Testis (tissue), 3 donors: ENCODE results near the gene INPP5B. TPM values are rescaled to one million over a fixed set of nuclear protein-coding genes. Genes with fewer than 3 reads are reported as not detected.

Source experiments
- DNase-seq: peaks from one replicate; pipeline ENCODE4 v3.0.0-alpha.2; 2019
- H3K27ac ChIP-seq, 2 donors: fragments of 200-600 bp; sonication (generic); one replicate each; pipeline ENCODE4 v1.5.1; 2019
- H3K27me3 ChIP-seq: fragments of 200-600 bp; sonication (generic); one replicate; pipeline ENCODE4 v1.5.1; 2019
- H3K36me3 ChIP-seq: fragments of 200-600 bp; sonication (generic); one replicate; pipeline ENCODE4 v1.5.1; 2017; ENCODE audit warnings: low read depth; ENCODE audit errors: missing control alignments
- H3K4me1 ChIP-seq: fragments of 200-600 bp; sonication (generic); one replicate; pipeline ENCODE4 v1.5.1; 2019
- H3K4me3 ChIP-seq, 2 donors: fragments of 200-600 bp; sonication (generic); one replicate each; pipeline ENCODE4 v1.5.1; 2017 to 2019
- H3K9me3 ChIP-seq: fragments of 200-600 bp; sonication (generic); one replicate; pipeline ENCODE4 v1.5.1; 2017
- POLR2A ChIP-seq: fragments of 450-650 bp; IDR thresholded peaks from one replicate; pipeline ENCODE4 v1.6.1; 2017; ENCODE audit warnings: antibody characterized with exemption, mild to moderate bottlenecking, moderate library complexity
- WGBS, 2 donors: methylation state at CpG; one replicate each; pipeline ENCODE4 v1.1.5; 2018; 5-methylcytosine and 5-hydroxymethylcytosine counted together
- intact Hi-C: fragments of 100-400 bp; cut with DNase I; formaldehyde crosslinking; loops from one replicate; pipeline ENCODE4 v1.15.1; 2023; ENCODE audit warnings: low total_unique reads
- polyA plus RNA-seq: library from polyadenylated mRNA; stranded (reverse); fragments of 350-450 nt; fragmentation: Illumina TruSeq; extraction: RNeasy Lipid Tissue Mini Kit (QIAGEN cat#74804); gene quantifications from one replicate; pipeline ENCODE4 v1.2.3, GENCODE V29; 2014; ENCODE audit warnings: low read depth, low replicate concordance; ENCODE audit not compliant: insufficient read depth
- total RNA-seq, 2 donors: library from RNA; depleted of rRNA; stranded (reverse); fragments of >200 nt; gene quantifications; one replicate each; pipeline ENCODE4 v1.2.3, GENCODE V29; 2016
- TF ChIP-seq, protein P1 (sequence below), 3 experiments: fragments of 450-650 bp in 2 of 3; fragments of 200-600 bp in 1 of 3; sonication (generic) in 1 of 3; IDR thresholded peaks; one replicate each; pipeline ENCODE4 v1.5.1; 2016 to 2019; ENCODE audit warnings: antibody characterized with exemption in 3 of 3, mild to moderate bottlenecking in 2 of 3, moderate library complexity in 1 of 3

The INPP5B gene
- total and polyA plus RNA-seq, 3 donors from 2014 or later = 15.3 to 31.6 (median 24.1) TPM

DNA sequence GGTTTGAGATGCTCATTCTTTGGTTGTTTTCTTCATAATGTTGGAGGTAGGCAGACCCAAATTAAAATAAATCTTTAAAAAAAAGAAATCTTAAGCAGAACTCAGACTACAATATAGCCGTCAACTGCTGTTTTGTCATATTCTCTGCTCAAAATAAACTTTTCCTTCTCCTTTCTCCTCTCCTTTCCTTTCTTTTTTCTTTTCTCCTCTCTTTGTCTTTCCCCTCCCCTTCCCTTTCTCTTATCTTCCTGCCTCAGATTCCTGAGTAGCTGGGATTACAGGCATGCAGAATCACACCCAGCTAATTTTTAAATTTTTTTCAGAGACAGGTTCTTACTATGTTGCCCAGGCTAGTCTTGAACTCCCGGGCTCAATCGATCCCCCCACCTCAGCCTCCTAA is 62.7 kb downstream of the INPP5B start:
- no peak for DNase-seq
- Histone ChIP-seq H3K27ac (no peak overlapping the region), H3K36me3 (no peaks in the 10 kb centered on the region), H3K27me3 (no peaks in the 10 kb centered on the region), H3K4me3 (no peak overlapping the region), H3K9me3 (no peaks in the 10 kb centered on the region), H3K4me1 (no peaks in the 10 kb centered on the region)
- TF ChIP-seq POLR2A = no peak
- TF ChIP-seq, protein P1, sequence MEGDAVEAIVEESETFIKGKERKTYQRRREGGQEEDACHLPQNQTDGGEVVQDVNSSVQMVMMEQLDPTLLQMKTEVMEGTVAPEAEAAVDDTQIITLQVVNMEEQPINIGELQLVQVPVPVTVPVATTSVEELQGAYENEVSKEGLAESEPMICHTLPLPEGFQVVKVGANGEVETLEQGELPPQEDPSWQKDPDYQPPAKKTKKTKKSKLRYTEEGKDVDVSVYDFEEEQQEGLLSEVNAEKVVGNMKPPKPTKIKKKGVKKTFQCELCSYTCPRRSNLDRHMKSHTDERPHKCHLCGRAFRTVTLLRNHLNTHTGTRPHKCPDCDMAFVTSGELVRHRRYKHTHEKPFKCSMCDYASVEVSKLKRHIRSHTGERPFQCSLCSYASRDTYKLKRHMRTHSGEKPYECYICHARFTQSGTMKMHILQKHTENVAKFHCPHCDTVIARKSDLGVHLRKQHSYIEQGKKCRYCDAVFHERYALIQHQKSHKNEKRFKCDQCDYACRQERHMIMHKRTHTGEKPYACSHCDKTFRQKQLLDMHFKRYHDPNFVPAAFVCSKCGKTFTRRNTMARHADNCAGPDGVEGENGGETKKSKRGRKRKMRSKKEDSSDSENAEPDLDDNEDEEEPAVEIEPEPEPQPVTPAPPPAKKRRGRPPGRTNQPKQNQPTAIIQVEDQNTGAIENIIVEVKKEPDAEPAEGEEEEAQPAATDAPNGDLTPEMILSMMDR (IDR thresholded peaks at IDR 0.05) = no peak
- WGBS, 2 donors = 95 to 96% methylated on average over 3 of the region's 3 CpGs
- intact Hi-C loops = no loop called here

DNA sequence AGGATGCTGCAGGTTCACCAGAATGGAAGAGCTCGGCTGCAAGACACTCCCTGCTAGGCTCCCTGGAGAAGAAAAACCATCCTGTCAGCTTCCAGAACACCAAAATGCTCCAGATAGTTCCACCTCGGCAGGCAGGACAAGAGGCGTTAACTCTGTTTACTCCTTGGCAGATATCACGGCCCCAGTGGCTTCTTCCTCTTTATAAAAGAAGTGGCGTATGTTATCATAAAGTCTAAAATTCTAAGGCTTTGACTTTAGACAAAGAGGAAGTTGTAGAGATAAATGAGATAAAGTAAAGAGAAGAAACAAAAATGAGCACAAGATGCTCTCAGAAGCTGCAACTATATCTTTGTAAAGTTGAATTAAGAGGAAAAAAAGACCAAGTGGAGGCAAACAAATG is 63.2 kb downstream of the INPP5B start:
- DNase-seq = no peak
- Histone ChIP-seq H3K9me3 (no peaks in the 10 kb centered on the region), H3K27ac (no peak overlapping the region), H3K4me3 (no peak overlapping the region), H3K4me1 (no peaks in the 10 kb centered on the region), H3K27me3 (no peaks in the 10 kb centered on the region), H3K36me3 (no peaks in the 10 kb centered on the region)
- TF ChIP-seq, protein P1 (IDR thresholded peaks at IDR 0.05) = no peak
- TF ChIP-seq POLR2A = no peak
- 80 to 85% methylated on average over 5 of the region's 5 CpGs for WGBS, 2 donors
- intact Hi-C loops = no loop called here

DNA sequence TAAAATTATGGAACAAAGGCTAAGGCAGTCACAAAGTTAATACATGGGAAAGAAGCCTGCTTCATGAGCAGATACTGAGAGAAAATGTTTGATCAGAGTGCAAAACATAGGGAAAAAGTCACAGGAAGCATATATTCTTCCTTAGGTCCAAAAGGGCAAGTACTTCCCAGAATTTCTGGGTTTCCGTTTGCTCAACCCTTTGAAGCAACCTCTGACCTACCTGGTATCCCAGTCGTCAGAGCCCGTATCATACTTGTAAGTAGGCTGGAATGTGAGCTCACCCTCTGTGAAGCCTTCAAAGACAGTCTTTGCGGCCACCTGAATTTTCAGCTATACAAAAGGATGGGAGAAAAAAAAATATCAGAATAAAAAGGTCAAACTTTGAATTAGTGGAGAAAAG is 67.0 kb downstream of the INPP5B start:
- Histone ChIP-seq H3K9me3 (no peaks in the 10 kb centered on the region), H3K27ac (no peak overlapping the region), H3K4me1 (no peaks in the 10 kb centered on the region), H3K27me3 (no peaks in the 10 kb centered on the region), H3K4me3 (no peak overlapping the region), H3K36me3 (no peaks in the 10 kb centered on the region)
- intact Hi-C loops = no loop called here
- TF ChIP-seq POLR2A = no peak
- TF ChIP-seq, protein P1 (IDR thresholded peaks at IDR 0.05) = no peak
- WGBS, 2 donors = 87 to 95% methylated on average over 4 of the region's 4 CpGs
- no peak for DNase-seq

DNA sequence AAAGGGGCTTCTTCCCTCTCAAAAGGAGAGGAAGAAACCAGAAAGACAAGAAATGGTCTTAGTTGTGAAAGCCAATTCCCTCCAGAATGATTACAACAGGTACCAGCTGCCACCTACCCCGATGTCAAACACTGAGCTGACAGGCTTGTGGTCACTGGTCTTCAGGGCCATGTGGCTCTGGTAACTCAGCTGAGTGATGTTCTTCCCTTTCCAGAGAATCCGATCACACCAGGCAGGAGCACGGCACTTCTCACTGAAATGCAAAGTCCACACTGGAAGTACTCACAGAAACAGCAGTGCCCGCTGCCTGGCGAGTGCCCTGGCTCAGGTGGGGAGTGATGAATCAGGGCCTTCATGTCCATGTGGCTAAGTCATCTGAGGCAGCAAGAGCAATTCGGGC is 68.8 kb downstream of the INPP5B start:
- TF ChIP-seq POLR2A = no peak
- TF ChIP-seq, protein P1 (IDR thresholded peaks at IDR 0.05) = no peak
- Histone ChIP-seq H3K4me3 (no peak overlapping the region), H3K27me3 (no peaks in the 10 kb centered on the region), H3K36me3 (no peaks in the 10 kb centered on the region), H3K4me1 (no peaks in the 10 kb centered on the region), H3K27ac (no peak overlapping the region), H3K9me3 (no peaks in the 10 kb centered on the region)
- intact Hi-C loops = no loop called here
- WGBS, 2 donors = 82 to 92% methylated on average over 6 of the region's 6 CpGs
- DNase-seq = no peak

DNA sequence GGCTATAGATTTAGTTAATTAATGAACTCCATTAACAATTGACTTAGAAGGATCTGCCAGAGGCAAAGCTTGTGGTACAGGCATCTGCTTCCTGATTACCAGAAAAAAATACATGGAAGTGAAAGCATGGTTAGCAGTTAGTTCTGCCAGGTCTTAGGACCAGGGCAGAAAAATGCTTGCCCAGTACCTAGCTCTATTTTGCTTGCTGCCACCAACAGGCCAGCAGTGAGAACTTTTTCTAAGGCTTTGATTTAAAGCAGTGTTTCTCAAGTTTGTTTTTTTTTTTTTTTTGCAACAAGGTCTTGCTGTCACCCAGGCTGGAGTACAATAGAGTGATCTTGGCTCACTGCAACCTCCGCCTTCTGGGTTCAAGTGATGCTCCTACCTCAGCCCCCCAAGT is 71.0 kb downstream of the INPP5B start:
- Histone ChIP-seq H3K4me3 (no peak overlapping the region), H3K27ac (no peak overlapping the region), H3K27me3 (no peaks in the 10 kb centered on the region), H3K4me1 (no peaks in the 10 kb centered on the region), H3K9me3 (no peaks in the 10 kb centered on the region), H3K36me3 (no peaks in the 10 kb centered on the region)
- 100% methylated on average over 1 of the region's 1 CpG for WGBS, 2 donors
- TF ChIP-seq, protein P1 (IDR thresholded peaks at IDR 0.05) = peak in 1 of 3 experiments; percentile 12
- TF ChIP-seq POLR2A = no peak
- DNase-seq = no peak
- intact Hi-C loops = no loop called here
